ENCODE data around the gene TNPO2.
A peak's percentile ranks its signal among the peaks of the same experiment; 100 is the strongest.
"Not testable (repeated sequence)": the region's sequence is repeated elsewhere in the genome, so short reads cannot be mapped to it uniquely, and the experiment has no call there.

TNPO2 gene

DNA sequence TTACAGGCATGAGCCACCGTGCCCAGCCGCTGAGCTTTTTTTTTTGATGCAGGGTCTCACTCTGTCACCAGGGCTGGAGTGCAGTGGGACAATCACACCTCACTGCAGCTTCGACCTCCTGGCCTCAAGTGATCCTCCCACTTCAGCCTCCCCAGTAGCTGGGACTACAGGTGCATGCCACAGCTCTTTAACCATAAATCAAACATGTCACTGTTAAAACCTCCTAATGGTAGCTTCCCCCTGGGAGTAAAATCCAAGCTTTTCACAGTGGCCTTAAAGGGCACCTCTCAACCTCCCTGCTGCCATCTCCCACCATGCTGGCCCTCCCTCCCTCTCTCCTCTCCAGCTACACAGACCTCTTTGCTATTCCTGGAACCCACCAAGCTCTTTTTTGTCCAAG, 37.9 kb downstream of the TNPO2 start:
- Histone ChIP-seq H3K4me1 (ENCODE audit: control insufficient read depth, insufficient read depth, low read length) (no peaks in the 10 kb centered on the region), H3K9ac (ENCODE audit: low read depth, low read length) (no peak overlapping the region), H3K36me3 (ENCODE audit: control insufficient read depth, insufficient read depth, low read length) (peaks cover 9% of the 10 kb centered on the region), H3K9me3 (ENCODE audit: control insufficient read depth, insufficient read depth, low read length) (no peaks in the 10 kb centered on the region), H3K27me3 (ENCODE audit: control insufficient read depth, insufficient read depth, low read length) (no peaks in the 10 kb centered on the region), H3K4me3 (ENCODE audit: low read depth, low read length) (no peak overlapping the region)

DNA sequence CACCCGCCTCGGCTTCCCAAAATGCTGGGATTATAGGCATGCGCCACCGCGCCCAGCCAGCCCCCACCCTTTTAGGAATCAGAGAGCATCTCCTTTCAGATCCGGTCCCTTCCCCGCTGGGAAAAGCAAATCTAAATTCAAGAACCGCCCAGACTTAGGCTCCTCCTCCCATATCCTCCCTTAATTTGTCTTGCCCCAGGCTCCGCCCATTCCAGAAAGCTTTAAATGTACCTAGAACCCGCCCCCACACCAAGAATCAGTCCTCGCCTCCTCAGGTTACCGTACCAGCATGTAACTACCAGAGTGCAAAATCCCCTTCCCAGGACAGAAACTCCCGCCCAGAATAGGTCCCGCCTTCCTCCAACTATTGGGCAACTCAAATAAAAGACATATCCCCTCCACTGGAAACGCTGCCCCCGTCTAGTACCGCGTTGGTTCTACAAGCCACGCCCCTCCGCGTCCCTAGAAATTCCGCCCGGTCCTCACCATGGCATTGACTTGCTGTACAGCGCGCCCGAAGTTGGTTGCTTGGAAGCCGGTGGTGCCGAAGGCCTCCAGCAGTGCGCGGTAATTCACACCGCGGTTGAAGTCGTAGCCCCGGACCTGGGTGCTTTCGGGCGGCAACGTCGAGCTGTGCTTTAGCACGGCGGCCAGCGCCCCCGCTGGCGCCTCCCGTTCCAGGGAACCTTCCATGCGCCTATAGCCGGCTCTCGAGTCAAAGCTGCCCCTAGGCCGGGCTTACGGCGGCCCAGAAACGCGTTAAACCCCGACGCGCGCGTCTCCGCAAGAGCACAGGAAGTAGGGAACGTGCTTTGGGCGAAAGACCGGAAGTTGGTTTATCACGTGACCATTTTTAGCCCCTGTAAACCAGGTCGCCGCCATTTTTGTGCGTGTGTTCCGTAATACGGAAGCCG, 42.4 kb downstream of the TNPO2 start, which contains the start of gene DHPS:
Gene DHPS, minus strand, starts transcription at position 807 of the 914 bp plus-strand sequence. Its CDS starts 114 bp downstream, at position 693.
- Histone ChIP-seq H3K36me3 (ENCODE audit: control insufficient read depth, insufficient read depth, low read length) (peaks cover 20% of the 10 kb centered on the region), H3K4me3 (ENCODE audit: low read depth, low read length) (peak within 1 kb of the TSS; percentile 100), H3K9me3 (ENCODE audit: control insufficient read depth, insufficient read depth, low read length) (no peaks in the 10 kb centered on the region), H3K4me1 (ENCODE audit: control insufficient read depth, insufficient read depth, low read length) (no peaks in the 10 kb centered on the region), H3K27me3 (ENCODE audit: control insufficient read depth, insufficient read depth, low read length) (no peaks in the 10 kb centered on the region), H3K9ac (ENCODE audit: low read depth, low read length) (peak within 1 kb of the TSS; percentile 98)

DNA sequence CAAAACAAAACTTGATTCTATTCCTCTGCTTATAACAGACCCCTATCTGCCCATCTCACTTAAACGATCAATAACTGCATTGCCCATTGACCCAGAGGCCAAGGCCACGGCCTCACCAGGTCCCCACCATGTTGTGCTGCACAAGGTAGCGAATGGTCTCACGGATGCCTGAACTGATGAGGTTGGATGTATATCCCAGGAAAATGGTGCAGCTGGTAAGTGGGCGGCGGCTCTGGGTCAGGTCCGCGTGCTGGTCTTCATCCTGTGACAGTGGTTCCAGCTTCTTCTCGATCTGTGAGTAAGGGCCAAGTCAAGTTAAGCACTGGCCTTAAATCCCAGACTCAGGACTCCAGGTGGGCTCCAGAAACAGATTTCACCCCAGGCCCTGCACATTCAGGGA, 43.7 kb downstream of the TNPO2 start:
- no peaks in the 10 kb centered on the region for H3K4me1 ChIP-seq (ENCODE audit: control insufficient read depth, insufficient read depth, low read length)
- H3K27me3 ChIP-seq (ENCODE audit: control insufficient read depth, insufficient read depth, low read length): no peaks in the 10 kb centered on the region
- no peak overlapping the region for H3K9ac ChIP-seq (ENCODE audit: low read depth, low read length)
- H3K4me3 ChIP-seq (ENCODE audit: low read depth, low read length): no peak overlapping the region
- H3K9me3 ChIP-seq (ENCODE audit: control insufficient read depth, insufficient read depth, low read length): no peaks in the 10 kb centered on the region
- peaks cover 33% of the 10 kb centered on the region for H3K36me3 ChIP-seq (ENCODE audit: control insufficient read depth, insufficient read depth, low read length)

GRCh38 chr19:12678039-12678438, 45.7 kb downstream of the TNPO2 start:
- not testable (repeated sequence) for H3K27me3 ChIP-seq (ENCODE audit: control insufficient read depth, insufficient read depth, low read length); H3K9me3 ChIP-seq (ENCODE audit: control insufficient read depth, insufficient read depth, low read length); H3K4me3 ChIP-seq (ENCODE audit: low read depth, low read length); H3K9ac ChIP-seq (ENCODE audit: low read depth, low read length); H3K4me1 ChIP-seq (ENCODE audit: control insufficient read depth, insufficient read depth, low read length)
- peaks cover 45% of the 10 kb centered on the region for H3K36me3 ChIP-seq (ENCODE audit: control insufficient read depth, insufficient read depth, low read length)

DNA sequence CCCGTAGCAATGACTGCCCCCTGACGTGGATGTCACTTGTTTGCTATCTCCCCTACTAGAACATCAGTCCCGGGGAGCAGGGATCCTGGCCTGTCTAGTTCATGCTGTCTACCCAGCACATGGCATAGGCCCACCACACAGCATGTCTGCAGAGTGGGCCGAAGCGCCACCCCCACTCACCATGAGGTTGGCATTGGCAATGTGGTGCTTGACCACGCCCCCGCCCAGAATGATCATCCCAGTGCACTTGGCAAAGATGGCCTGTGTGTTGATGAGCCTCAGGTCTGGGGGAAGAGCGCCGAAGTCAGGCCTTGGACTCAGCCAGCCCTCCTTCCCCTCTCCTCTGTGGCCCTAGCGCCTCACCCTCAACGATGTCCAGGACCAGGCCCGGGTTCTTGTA, 46.8 kb downstream of the TNPO2 start:
- Histone ChIP-seq H3K9ac (ENCODE audit: low read depth, low read length) (no peak overlapping the region), H3K9me3 (ENCODE audit: control insufficient read depth, insufficient read depth, low read length) (no peaks in the 10 kb centered on the region), H3K36me3 (ENCODE audit: control insufficient read depth, insufficient read depth, low read length) (peaks cover 51% of the 10 kb centered on the region)

DNA sequence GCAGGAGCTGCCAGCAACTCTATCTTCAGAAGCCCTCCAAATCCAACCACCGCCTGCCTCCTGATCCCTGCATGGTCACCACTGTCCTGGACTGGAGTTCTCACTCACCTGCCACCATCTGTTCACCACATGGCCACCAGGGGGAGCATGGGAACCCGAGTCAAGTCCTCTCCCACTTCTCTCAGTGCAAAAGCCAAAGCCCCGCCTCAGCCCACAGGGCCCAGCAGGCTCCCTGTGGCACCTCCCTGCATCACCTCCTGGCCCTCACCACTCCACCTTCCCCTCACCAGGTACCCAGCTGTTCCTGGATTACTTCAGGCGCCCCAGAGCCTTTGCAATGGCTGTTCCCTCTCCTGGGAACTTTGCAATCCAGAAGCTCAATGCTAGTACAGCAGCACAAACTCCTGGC, 47.3 kb downstream of the TNPO2 start:
- Histone ChIP-seq H3K4me3 (ENCODE audit: low read depth, low read length) (no peak overlapping the region), H3K9me3 (ENCODE audit: control insufficient read depth, insufficient read depth, low read length) (no peaks in the 10 kb centered on the region), H3K27me3 (ENCODE audit: control insufficient read depth, insufficient read depth, low read length) (no peaks in the 10 kb centered on the region), H3K36me3 (ENCODE audit: control insufficient read depth, insufficient read depth, low read length) (peaks cover 51% of the 10 kb centered on the region), H3K9ac (ENCODE audit: low read depth, low read length) (no peak overlapping the region), H3K4me1 (ENCODE audit: control insufficient read depth, insufficient read depth, low read length) (no peaks in the 10 kb centered on the region)

More for the DNA sequence above, 46.8 kb downstream of the TNPO2 start:
- no peak overlapping the region for H3K4me3 ChIP-seq (ENCODE audit: low read depth, low read length)
- no peaks in the 10 kb centered on the region for H3K4me1 ChIP-seq (ENCODE audit: control insufficient read depth, insufficient read depth, low read length)
- no peaks in the 10 kb centered on the region for H3K27me3 ChIP-seq (ENCODE audit: control insufficient read depth, insufficient read depth, low read length)

- Histone ChIP-seq H3K36me3 (ENCODE audit: control insufficient read depth, insufficient read depth, low read length) (peaks cover 51% of the 10 kb centered on the region), H3K9ac (ENCODE audit: low read depth, low read length) (no peak overlapping the region), H3K4me1 (ENCODE audit: control insufficient read depth, insufficient read depth, low read length) (no peaks in the 10 kb centered on the region), H3K9me3 (ENCODE audit: control insufficient read depth, insufficient read depth, low read length) (no peaks in the 10 kb centered on the region), H3K27me3 (ENCODE audit: control insufficient read depth, insufficient read depth, low read length) (no peaks in the 10 kb centered on the region), H3K4me3 (ENCODE audit: low read depth, low read length) (no peak overlapping the region)
Observed at GRCh38 chr19:12675940-12676339, 47.8 kb downstream of the TNPO2 start.

- no peaks in the 10 kb centered on the region for H3K4me1 ChIP-seq (ENCODE audit: control insufficient read depth, insufficient read depth, low read length)
- no peak overlapping the region for H3K4me3 ChIP-seq (ENCODE audit: low read depth, low read length)
- H3K9ac ChIP-seq (ENCODE audit: low read depth, low read length): no peak overlapping the region
- peaks cover 51% of the 10 kb centered on the region for H3K36me3 ChIP-seq (ENCODE audit: control insufficient read depth, insufficient read depth, low read length)
- H3K27me3 ChIP-seq (ENCODE audit: control insufficient read depth, insufficient read depth, low read length): no peaks in the 10 kb centered on the region
- H3K9me3 ChIP-seq (ENCODE audit: control insufficient read depth, insufficient read depth, low read length): no peaks in the 10 kb centered on the region
Observed at GRCh38 chr19:12675399-12675798, 48.3 kb downstream of the TNPO2 start.

GRCh38 chr19:12672744-12673143, 51.0 kb downstream of the TNPO2 start:
- Histone ChIP-seq H3K9ac (ENCODE audit: low read depth, low read length) (no peak overlapping the region), H3K36me3 (ENCODE audit: control insufficient read depth, insufficient read depth, low read length) (peaks cover 37% of the 10 kb centered on the region), H3K4me3 (ENCODE audit: low read depth, low read length) (no peak overlapping the region), H3K27me3 (ENCODE audit: control insufficient read depth, insufficient read depth, low read length) (no peaks in the 10 kb centered on the region), H3K9me3 (ENCODE audit: control insufficient read depth, insufficient read depth, low read length) (no peaks in the 10 kb centered on the region), H3K4me1 (ENCODE audit: control insufficient read depth, insufficient read depth, low read length) (peaks cover 2% of the 10 kb centered on the region)

GRCh38 chr19:12670159-12670928, 53.4 kb downstream of the TNPO2 start:
- H3K4me3 ChIP-seq (ENCODE audit: low read depth, low read length): peak overlapping the region; percentile 86
- no peaks in the 10 kb centered on the region for H3K27me3 ChIP-seq (ENCODE audit: control insufficient read depth, insufficient read depth, low read length)
- H3K4me1 ChIP-seq (ENCODE audit: control insufficient read depth, insufficient read depth, low read length): peaks cover 4% of the 10 kb centered on the region
- no peaks in the 10 kb centered on the region for H3K9me3 ChIP-seq (ENCODE audit: control insufficient read depth, insufficient read depth, low read length)
- H3K9ac ChIP-seq (ENCODE audit: low read depth, low read length): peak overlapping the region; percentile 95
- H3K36me3 ChIP-seq (ENCODE audit: control insufficient read depth, insufficient read depth, low read length): peaks cover 21% of the 10 kb centered on the region

GRCh38 chr19:12669270-12670158, 54.2 kb downstream of the TNPO2 start:
- Histone ChIP-seq H3K9ac (ENCODE audit: low read depth, low read length) (peak overlapping the region; percentile 95), H3K9me3 (ENCODE audit: control insufficient read depth, insufficient read depth, low read length) (no peaks in the 10 kb centered on the region), H3K27me3 (ENCODE audit: control insufficient read depth, insufficient read depth, low read length) (no peaks in the 10 kb centered on the region), H3K36me3 (ENCODE audit: control insufficient read depth, insufficient read depth, low read length) (peaks cover 21% of the 10 kb centered on the region), H3K4me1 (ENCODE audit: control insufficient read depth, insufficient read depth, low read length) (peaks cover 4% of the 10 kb centered on the region), H3K4me3 (ENCODE audit: low read depth, low read length) (peak overlapping the region; percentile 86)
